SIG-M5 (cell line): ENCODE results near the gene SLIT1.

Experiments used
- DNase-seq: peaks from one replicate; lab custom pipeline; 2025; lab: John Stamatoyannopoulos, UW

The SLIT1 gene

DNA sequence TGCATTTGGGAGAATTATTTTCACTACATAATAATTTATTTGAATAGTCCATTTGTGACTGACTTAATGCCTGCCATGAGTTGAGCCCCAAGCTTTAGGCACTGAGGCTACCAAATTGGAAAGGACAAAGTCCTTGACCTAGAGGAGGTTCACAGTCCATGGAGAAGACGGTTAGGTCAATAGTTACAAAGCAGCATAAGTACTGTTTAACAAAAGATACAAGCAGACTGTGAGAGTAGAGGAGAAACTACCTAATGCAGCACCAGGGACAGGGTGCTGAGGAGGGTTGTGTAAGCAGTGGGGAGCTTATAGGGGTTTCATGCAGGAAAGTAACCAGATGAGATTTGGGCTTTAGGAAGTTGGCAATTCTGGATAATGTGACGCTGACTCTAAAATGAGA lies 214.4 kb downstream of the SLIT1 start:
- no peak for DNase-seq

DNA sequence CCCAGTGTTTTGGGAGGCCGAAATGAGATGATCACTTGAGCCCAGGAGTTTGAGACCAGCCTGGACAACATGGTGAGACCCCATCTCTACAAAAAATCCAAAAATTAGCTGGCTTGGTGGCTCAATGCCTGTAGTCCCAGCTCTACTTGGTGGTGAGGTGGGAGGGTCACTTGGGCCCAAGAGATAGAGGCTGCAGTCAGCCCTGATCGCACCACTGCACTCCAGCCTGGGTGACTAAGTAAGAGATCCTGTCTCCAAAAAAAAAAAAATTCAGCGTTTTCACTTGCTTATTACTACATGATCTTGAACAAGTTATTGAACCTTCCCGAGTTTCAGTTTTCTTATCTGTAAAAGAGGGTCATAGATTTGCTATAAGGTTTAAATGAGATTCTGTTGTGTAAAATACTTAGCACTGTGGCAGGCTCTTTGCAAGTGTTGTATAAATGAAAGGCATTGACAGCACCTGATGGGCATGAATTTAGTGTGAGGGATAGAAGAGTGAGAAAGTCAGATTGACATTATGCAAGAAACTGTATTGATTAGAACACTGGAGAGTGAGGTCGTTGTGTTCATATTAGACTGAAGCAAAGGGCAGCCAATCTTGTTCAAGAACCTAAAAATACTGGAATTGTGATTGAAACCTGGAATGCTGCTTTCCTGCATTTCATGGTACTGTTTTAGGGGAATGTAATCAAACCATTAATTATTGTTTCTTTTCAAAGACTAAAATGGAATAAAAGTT lies 216.9 kb downstream of the SLIT1 start:
- no peak for DNase-seq

DNA sequence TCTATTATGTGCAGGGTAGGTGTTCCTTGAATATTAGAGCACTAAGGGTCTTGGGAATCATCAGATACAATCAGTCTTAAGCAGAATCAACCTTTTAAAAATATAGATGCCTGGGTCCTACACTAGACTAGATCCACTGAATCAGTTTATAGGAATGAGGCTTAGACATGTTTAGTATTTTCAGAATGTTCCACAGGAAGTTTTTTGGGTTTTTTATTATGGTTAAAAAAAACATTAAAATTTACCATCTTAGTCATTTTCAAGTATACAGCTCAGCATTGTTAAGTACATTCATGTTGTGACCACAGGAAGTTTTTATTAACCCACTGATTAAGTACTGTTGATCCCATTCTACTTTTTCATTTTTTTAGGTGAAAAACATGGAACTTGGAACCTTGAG lies 217.9 kb downstream of the SLIT1 start:
- no peak for DNase-seq

DNA sequence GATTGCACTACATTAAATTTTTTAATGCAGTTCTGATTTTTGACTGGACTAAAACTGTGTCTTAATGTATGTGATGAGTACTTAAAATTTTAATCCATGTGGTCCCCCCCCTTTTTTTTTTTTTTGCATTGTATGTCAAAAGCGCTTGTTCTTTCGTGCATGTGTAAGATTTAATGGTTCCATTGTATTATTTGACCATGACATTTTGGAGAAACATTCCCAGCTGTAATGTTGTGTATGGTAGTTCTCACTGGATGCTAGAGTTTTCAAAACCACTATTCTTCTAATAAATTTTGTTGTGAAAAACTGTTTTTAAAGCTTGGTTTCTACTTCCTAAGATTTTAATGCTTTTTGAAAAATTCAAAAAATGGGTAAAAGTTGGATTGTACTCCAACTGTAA lies 221.6 kb downstream of the SLIT1 start:
- no peak for DNase-seq

DNA sequence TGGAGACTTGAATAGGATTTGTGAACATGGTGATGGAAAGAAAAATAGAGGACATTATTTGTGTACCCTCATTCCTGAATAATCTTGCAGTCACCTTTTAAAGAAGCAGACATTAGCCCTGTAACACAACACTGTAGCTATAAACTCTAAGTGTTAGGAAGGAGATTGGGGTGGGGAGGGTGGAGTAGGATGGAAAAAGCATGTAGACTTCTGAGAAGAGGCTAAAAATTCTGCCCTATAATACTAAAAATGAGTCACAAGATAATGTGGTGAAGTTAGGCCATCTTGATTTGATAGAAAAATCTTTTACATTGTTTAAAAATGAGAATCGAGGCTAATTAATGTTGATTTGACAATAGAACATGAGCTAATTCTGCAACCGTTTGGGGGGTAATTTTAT lies 224.9 kb downstream of the SLIT1 start:
- DNase-seq, result no peak

DNA sequence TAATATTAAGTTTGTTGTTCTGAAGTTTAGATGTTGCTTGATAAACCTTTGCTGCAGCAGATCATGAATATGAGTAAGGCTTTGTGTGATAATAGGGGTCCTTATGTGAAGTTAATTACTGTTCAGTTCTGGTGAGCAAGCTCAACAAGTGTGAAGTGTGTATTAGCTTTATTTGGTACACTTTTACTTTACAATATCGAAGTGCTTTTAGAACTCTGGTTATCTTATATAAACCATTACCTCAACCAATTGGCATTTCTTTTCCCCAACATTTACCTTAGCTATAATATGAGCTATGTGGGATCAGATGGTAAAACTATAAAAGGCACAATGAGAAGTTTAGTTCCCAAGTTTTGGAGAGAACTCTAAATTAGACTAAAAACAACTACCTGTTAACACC lies 226.0 kb downstream of the SLIT1 start:
- DNase-seq, result no peak

DNA sequence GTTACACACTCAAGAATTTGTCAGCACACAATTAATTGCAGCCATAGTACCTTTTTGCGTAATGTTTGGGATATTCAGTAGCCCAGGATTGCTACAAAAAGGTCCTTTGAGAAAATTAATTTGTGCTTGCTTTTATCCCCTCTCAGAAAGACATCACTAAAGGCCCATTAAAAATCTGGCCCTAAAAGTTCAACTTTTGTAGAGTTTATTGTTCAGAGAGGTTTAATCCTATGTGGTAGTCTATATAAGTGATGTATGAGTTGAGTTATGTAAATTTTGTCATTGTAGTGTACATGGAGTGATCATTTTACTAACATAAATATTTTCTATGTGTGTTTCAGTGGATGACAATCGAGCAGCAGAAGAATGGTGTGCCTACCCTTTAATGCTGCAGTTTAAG lies 227.7 kb downstream of the SLIT1 start:
- no peak for DNase-seq

DNA sequence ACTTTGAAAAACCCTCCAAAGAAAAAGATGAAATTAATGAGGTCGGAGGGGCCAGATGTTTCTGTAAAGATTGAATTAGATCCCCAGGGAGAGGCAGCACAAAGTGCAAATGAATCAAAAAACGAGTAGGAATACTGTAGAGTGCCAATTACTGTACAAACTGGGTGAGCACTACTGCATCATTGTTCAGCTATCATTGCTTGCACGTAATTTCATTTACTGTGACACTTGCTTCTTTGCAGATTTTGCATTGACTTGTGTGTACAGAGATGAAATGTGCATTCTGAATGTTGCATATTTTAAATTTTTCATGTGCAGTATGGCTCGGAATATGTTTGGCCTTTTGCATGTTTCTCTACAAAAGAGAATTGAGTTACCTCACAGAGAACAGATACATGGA lies 230.0 kb downstream of the SLIT1 start:
- DNase-seq, result no peak

DNA sequence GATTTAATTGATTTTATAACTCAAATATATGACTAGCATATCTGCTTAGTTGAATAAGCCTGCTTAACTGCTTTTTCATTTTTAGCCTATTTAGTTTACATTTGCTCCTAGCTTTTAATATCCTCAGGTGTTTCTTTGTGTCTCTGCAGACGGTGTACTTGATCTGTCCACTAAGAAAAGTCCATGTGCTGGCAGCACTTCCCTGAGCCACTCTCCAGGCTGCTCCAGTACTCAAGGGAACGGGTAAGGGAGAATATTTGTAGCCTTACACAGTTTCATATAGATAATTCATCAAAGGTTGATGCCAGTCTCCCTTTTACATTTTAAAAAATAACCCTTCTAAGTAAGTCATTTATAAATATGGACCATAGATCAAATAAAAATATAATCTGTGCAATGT lies 233.8 kb downstream of the SLIT1 start:
- no peak for DNase-seq

DNA sequence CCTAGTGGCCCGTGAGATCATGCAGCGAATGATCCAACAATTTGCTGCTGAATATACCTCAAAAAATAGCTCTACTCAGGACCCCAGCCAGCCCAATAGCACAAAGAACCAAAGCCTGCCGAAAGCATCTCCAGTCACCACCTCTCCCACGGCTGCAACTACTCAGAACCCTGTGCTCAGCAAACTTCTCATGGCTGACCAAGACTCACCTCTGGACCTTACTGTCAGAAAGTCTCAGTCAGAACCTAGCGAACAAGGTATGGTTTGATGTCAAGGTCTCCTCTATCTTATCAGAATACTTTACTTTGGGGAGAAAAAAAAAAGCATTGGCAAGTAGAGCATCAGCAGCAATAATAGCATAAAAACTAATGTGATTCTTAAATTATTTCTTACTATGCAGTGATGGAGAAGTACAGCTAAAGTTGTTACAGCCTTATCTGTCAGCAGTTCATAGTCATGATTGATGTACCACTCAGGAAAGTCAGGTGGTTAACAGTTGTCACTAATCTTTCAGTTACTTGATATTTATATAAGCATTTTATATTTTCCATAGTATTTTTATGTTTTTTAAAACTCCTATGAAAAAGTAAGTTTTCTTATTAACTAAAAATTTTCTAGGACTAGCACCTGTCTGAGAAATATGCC lies 236.6 kb downstream of the SLIT1 start:
- DNase-seq, result no peak
